ENCODE results near the gene TRIM61.
"Not testable (repeated sequence)": the region's sequence is repeated elsewhere in the genome, so short reads cannot be mapped to it uniquely, and the experiment has no call there.

The TRIM61 gene

GRCh38 chr4:164956766-164957643 lies 20.5 kb downstream of the TRIM61 start:
- DNase-seq: peak; percentile 88

GRCh38 chr4:164955107-164955805 lies 22.2 kb downstream of the TRIM61 start:
- DNase-seq: no peak

GRCh38 chr4:164952551-164952950 lies 24.9 kb downstream of the TRIM61 start:
- DNase-seq: no peak

- DNase-seq: no peak
These were observed 27.9 kb downstream of the TRIM61 start for GRCh38 chr4:164949448-164950143.

- no peak for DNase-seq
These were observed 28.5 kb downstream of the TRIM61 start for GRCh38 chr4:164948975-164949374.

- DNase-seq: not testable (repeated sequence)
These were observed 29.5 kb downstream of the TRIM61 start for GRCh38 chr4:164948006-164948405.

GRCh38 chr4:164946810-164947209 lies 30.6 kb downstream of the TRIM61 start:
- DNase-seq: no peak

- no peak for DNase-seq
These were observed 32.3 kb downstream of the TRIM61 start for GRCh38 chr4:164945146-164945545.

- no peak for DNase-seq
These were observed 34.3 kb downstream of the TRIM61 start for GRCh38 chr4:164943192-164943591.

- no peak for DNase-seq
These were observed 39.7 kb downstream of the TRIM61 start for GRCh38 chr4:164937576-164938270.

- not testable (repeated sequence) for DNase-seq
These were observed 41.4 kb downstream of the TRIM61 start for GRCh38 chr4:164935865-164936606.

GRCh38 chr4:164935363-164935762 lies 42.1 kb downstream of the TRIM61 start:
- no peak for DNase-seq

GRCh38 chr4:164933244-164933643 lies 44.2 kb downstream of the TRIM61 start:
- no peak for DNase-seq

GRCh38 chr4:164931551-164932324 lies 45.7 kb downstream of the TRIM61 start:
- no peak for DNase-seq

- no peak for DNase-seq
These were observed 46.8 kb downstream of the TRIM61 start for GRCh38 chr4:164930647-164931046.

GRCh38 chr4:164927101-164927500 lies 50.4 kb downstream of the TRIM61 start:
- not testable (repeated sequence) for DNase-seq

- DNase-seq: no peak
These were observed 51.2 kb downstream of the TRIM61 start for GRCh38 chr4:164926301-164926700.

- no peak for DNase-seq
These were observed 52.7 kb downstream of the TRIM61 start for GRCh38 chr4:164924670-164925238.

- no peak for DNase-seq
These were observed 58.5 kb downstream of the TRIM61 start for GRCh38 chr4:164918956-164919355.
